Measurements from ENCODE around the gene SSRP1. TPM values are rescaled to one million over a fixed set of nuclear protein-coding genes. Genes with fewer than 3 reads are reported as not detected.

The SSRP1 gene
- total RNA-seq, 1 experiment from 2014 or later, result 173 TPM

- no peaks in the 10 kb centered on the region for H3K27me3 ChIP-seq (ENCODE audit: control insufficient read depth, insufficient read depth, low read length)
- H3K9me3 ChIP-seq (ENCODE audit: control insufficient read depth, insufficient read depth, low read depth, low read length), result no peaks in the 10 kb centered on the region
- H3K36me3 ChIP-seq (ENCODE audit: control insufficient read depth, insufficient read depth, low read length), result no peaks in the 10 kb centered on the region
- H3K4me1 ChIP-seq (ENCODE audit: control insufficient read depth, insufficient read depth, low read length), result peaks cover 22% of the 10 kb centered on the region
- ATAC-seq, result no peak
- H3K4me3 ChIP-seq (ENCODE audit: low read depth in 2 of 2, low read length in 2 of 2), result no peak overlapping the region
- no TSS peak for BruUV-seq (replicated peaks)
- in situ Hi-C loops (cut with HindIII; ENCODE audit: low pct_unique_long_range_greater_than_20kb, low sequenced_read_pairs), result no loop called here
- no peak for TF ChIP-seq TCF7L2 (IDR thresholded peaks at IDR 0.05; ENCODE audit: low read depth, low read length)
- TF ChIP-seq SIN3A (IDR thresholded peaks at IDR 0.05; ENCODE audit: borderline replicate concordance, insufficient read depth, low read depth, low read length), result no peak
- TF ChIP-seq REST (IDR thresholded peaks at IDR 0.05; ENCODE audit: insufficient read depth in 1 of 2, low read depth in 2 of 2, low read length in 1 of 2), result no peak
- TF ChIP-seq CTCF (IDR thresholded peaks at IDR 0.05), result no peak
- no peak for TF ChIP-seq POLR2AphosphoS5 (IDR thresholded peaks at IDR 0.05; ENCODE audit: low read depth, low read length)
- H3K27ac ChIP-seq (ENCODE audit: low read length), result no peak overlapping the region
- no peak for DNase-seq (ENCODE audit: low read depth, low spot score)
- intact Hi-C loops (cut with micrococcal nuclease; ENCODE audit: unreplicated experiment), result no loop called here
- CTCF ChIA-PET, result no interaction called here
- POLR2A ChIA-PET, result no interaction called here
Observed at GRCh38 chr11:57318178-57318577, 17.5 kb downstream of the SSRP1 start.

DNA sequence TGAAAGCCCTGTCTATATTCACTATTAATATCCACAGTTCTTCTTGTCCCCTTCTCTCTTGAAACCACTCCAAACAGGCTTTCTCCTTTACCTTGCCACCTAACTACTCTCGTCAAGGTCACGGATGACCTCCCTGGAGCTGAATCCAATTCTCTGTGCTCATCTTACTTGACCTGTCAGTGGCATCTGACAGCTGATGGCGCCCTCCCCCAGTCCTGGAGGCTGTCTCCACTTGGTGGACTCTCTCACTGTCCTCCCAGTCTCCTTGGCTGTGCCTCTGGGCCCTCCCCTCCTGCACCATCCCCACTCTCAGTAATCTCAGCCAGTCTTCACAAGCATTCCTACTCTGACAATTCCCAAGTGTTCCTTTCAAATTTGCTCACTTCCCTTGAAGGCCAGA, 19.7 kb downstream of the SSRP1 start:
- POLR2A ChIA-PET, result no interaction called here
- no peak for DNase-seq (ENCODE audit: low read depth, low spot score)
- no peaks in the 10 kb centered on the region for H3K36me3 ChIP-seq (ENCODE audit: control insufficient read depth, insufficient read depth, low read length)
- TF ChIP-seq CTCF (IDR thresholded peaks at IDR 0.05) (no peak), REST (IDR thresholded peaks at IDR 0.05; ENCODE audit: insufficient read depth in 1 of 2, low read depth in 2 of 2, low read length in 1 of 2) (no peak), SIN3A (IDR thresholded peaks at IDR 0.05; ENCODE audit: borderline replicate concordance, insufficient read depth, low read depth, low read length) (no peak), TCF7L2 (IDR thresholded peaks at IDR 0.05; ENCODE audit: low read depth, low read length) (no peak), POLR2AphosphoS5 (IDR thresholded peaks at IDR 0.05; ENCODE audit: low read depth, low read length) (no peak)
- no peak for ATAC-seq
- no peaks in the 10 kb centered on the region for H3K9me3 ChIP-seq (ENCODE audit: control insufficient read depth, insufficient read depth, low read depth, low read length)
- H3K27ac ChIP-seq (ENCODE audit: low read length), result no peak overlapping the region
- no peak overlapping the region for H3K4me3 ChIP-seq (ENCODE audit: low read depth in 2 of 2, low read length in 2 of 2)
- intact Hi-C loops (cut with micrococcal nuclease; ENCODE audit: unreplicated experiment), result no loop called here
- no TSS peak for BruUV-seq (replicated peaks)
- H3K27me3 ChIP-seq (ENCODE audit: control insufficient read depth, insufficient read depth, low read length), result no peaks in the 10 kb centered on the region
- CTCF ChIA-PET, result no interaction called here
- in situ Hi-C loops (cut with HindIII; ENCODE audit: low pct_unique_long_range_greater_than_20kb, low sequenced_read_pairs), result no loop called here
- peaks cover 12% of the 10 kb centered on the region for H3K4me1 ChIP-seq (ENCODE audit: control insufficient read depth, insufficient read depth, low read length)
